H1 (cell line): ENCODE results near the gene CEP104. TPM values are rescaled to one million over a fixed set of nuclear protein-coding genes. Genes with fewer than 3 reads are reported as not detected.

ENCODE experiments used
- BACH1 ChIP-seq: IDR thresholded peaks from 2 replicates; pipeline ENCODE4 v1.6.1; 2012; ENCODE audit warnings: low read length, improper control_type of control experiment
- BCL11A ChIP-seq, 2 experiments: IDR thresholded peaks; one replicate each; pipeline ENCODE4 v1.6.1; 2011; ENCODE audit warnings: low read depth in 2 of 2, low read length in 2 of 2, mild to moderate bottlenecking in 2 of 2
- CEBPB ChIP-seq: IDR thresholded peaks from 2 replicates; pipeline ENCODE4 v1.6.1; 2012; ENCODE audit warnings: low read depth, low read length
- POLR2A ChIP-seq, 2 experiments: IDR thresholded peaks; 1 replicate in 1 of 2; 2 replicates in 1 of 2; pipeline ENCODE4 v1.6.1; 2011; ENCODE audit warnings: low read depth in 2 of 2, low read length in 2 of 2, mild to moderate bottlenecking in 2 of 2; ENCODE audit errors: control extremely low read depth in 1 of 2
- POU5F1 ChIP-seq: IDR thresholded peaks from 2 replicates; pipeline ENCODE4 v1.6.1; 2011; ENCODE audit warnings: low read depth, mild to moderate bottlenecking, low read length, moderate library complexity
- SP2 ChIP-seq: IDR thresholded peaks from 2 replicates; pipeline ENCODE4 v1.6.1; 2012; ENCODE audit warnings: mild to moderate bottlenecking, low read length, inconsistent platforms
- TCF12 ChIP-seq: IDR thresholded peaks from 2 replicates; pipeline ENCODE4 v1.6.1; 2011; ENCODE audit warnings: low read depth, mild to moderate bottlenecking, low read length
- polyA plus RNA-seq, 7 experiments: library from polyadenylated mRNA; depleted of rRNA in 3 of 7; stranded (reverse) in 5 of 7; unstranded in 2 of 7; fragments of >200 nt in 5 of 7; fragments of 200-250 nt in 2 of 7; gene quantifications; 1 replicate in 5 of 7; 2 replicates in 1 of 7; 4 replicates in 1 of 7; pipeline versions ENCODE4 v1.2.1 to v1.2.3, GENCODE V29; 2011 to 2013; ENCODE audit warnings: missing spikeins in 2 of 7, mixed read lengths in 2 of 7
- total RNA-seq: library from RNA; stranded (reverse); fragmentation: NEBNext Ultra II Directional; extraction: Animal tissue kit (Norgen Biotek cat#: 25700); gene quantifications from 2 replicates; pipeline ENCODE4 v1.2.1, GENCODE V29; 2021
- TF ChIP-seq, protein P1 (sequence below): fragments of 300-600 bp; sonication (generic); IDR thresholded peaks from 2 replicates; pipeline ENCODE4 v1.7.1; 2012; ENCODE audit warnings: low read length, moderate library complexity, mild to moderate bottlenecking, inconsistent platforms; ENCODE audit not compliant: insufficient replicate concordance

The CEP104 gene
- total and polyA plus RNA-seq, 2 of the 8 experiments (the other 6 are each of a cell fraction or from before 2014, with no cell fraction given) = 8.0 to 43.9 TPM

DNA sequence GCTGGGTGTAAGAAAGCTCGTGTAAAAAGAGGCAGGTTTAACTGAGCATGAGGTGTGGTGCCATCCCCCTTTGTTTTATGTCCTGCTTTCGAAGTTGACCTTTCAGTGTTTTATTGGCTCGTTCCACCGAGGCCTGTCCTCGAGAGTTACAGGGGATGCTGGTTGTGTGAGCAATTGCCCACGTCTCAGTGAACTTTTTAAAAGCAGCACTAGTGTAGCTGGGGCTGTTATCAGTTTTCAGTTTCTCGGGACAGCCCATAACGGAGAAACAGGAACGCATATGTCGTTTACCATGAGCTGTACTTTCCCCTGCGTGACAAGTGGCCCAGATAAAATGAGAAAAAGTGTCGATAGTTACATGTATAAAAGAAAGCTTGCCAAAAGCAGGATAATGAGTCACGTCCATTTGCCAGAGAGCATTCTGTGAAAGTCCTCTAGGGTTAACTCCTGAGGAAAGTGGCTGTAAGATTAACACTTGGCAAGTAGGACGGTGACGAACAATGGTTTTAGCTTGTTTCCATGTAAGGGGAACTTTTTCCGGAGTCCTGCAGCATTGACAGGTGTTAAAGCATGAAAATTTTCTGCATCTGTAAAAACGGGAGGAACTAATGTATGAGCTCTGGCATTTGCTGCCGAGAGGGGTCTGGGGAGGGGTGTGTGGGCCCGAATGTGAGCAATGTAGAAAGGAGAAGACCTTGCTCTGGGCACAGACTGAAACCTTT, 52.9 kb downstream of the CEP104 start (continued):
- TF ChIP-seq, protein P1, sequence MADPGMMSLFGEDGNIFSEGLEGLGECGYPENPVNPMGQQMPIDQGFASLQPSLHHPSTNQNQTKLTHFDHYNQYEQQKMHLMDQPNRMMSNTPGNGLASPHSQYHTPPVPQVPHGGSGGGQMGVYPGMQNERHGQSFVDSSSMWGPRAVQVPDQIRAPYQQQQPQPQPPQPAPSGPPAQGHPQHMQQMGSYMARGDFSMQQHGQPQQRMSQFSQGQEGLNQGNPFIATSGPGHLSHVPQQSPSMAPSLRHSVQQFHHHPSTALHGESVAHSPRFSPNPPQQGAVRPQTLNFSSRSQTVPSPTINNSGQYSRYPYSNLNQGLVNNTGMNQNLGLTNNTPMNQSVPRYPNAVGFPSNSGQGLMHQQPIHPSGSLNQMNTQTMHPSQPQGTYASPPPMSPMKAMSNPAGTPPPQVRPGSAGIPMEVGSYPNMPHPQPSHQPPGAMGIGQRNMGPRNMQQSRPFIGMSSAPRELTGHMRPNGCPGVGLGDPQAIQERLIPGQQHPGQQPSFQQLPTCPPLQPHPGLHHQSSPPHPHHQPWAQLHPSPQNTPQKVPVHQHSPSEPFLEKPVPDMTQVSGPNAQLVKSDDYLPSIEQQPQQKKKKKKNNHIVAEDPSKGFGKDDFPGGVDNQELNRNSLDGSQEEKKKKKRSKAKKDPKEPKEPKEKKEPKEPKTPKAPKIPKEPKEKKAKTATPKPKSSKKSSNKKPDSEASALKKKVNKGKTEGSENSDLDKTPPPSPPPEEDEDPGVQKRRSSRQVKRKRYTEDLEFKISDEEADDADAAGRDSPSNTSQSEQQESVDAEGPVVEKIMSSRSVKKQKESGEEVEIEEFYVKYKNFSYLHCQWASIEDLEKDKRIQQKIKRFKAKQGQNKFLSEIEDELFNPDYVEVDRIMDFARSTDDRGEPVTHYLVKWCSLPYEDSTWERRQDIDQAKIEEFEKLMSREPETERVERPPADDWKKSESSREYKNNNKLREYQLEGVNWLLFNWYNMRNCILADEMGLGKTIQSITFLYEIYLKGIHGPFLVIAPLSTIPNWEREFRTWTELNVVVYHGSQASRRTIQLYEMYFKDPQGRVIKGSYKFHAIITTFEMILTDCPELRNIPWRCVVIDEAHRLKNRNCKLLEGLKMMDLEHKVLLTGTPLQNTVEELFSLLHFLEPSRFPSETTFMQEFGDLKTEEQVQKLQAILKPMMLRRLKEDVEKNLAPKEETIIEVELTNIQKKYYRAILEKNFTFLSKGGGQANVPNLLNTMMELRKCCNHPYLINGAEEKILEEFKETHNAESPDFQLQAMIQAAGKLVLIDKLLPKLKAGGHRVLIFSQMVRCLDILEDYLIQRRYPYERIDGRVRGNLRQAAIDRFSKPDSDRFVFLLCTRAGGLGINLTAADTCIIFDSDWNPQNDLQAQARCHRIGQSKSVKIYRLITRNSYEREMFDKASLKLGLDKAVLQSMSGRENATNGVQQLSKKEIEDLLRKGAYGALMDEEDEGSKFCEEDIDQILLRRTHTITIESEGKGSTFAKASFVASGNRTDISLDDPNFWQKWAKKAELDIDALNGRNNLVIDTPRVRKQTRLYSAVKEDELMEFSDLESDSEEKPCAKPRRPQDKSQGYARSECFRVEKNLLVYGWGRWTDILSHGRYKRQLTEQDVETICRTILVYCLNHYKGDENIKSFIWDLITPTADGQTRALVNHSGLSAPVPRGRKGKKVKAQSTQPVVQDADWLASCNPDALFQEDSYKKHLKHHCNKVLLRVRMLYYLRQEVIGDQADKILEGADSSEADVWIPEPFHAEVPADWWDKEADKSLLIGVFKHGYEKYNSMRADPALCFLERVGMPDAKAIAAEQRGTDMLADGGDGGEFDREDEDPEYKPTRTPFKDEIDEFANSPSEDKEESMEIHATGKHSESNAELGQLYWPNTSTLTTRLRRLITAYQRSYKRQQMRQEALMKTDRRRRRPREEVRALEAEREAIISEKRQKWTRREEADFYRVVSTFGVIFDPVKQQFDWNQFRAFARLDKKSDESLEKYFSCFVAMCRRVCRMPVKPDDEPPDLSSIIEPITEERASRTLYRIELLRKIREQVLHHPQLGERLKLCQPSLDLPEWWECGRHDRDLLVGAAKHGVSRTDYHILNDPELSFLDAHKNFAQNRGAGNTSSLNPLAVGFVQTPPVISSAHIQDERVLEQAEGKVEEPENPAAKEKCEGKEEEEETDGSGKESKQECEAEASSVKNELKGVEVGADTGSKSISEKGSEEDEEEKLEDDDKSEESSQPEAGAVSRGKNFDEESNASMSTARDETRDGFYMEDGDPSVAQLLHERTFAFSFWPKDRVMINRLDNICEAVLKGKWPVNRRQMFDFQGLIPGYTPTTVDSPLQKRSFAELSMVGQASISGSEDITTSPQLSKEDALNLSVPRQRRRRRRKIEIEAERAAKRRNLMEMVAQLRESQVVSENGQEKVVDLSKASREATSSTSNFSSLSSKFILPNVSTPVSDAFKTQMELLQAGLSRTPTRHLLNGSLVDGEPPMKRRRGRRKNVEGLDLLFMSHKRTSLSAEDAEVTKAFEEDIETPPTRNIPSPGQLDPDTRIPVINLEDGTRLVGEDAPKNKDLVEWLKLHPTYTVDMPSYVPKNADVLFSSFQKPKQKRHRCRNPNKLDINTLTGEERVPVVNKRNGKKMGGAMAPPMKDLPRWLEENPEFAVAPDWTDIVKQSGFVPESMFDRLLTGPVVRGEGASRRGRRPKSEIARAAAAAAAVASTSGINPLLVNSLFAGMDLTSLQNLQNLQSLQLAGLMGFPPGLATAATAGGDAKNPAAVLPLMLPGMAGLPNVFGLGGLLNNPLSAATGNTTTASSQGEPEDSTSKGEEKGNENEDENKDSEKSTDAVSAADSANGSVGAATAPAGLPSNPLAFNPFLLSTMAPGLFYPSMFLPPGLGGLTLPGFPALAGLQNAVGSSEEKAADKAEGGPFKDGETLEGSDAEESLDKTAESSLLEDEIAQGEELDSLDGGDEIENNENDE = no peak
- TF ChIP-seq BCL11A (IDR thresholded peaks at IDR 0.05; ENCODE audit: low read depth in 2 of 2, low read length in 2 of 2) (no peak), BACH1 (no peak), SP2 (no peak), POU5F1 (no peak), POLR2A (IDR thresholded peaks at IDR 0.05; ENCODE audit: control extremely low read depth in 1 of 2, low read depth in 2 of 2, low read length in 2 of 2) (no peak), TCF12 (no peak), CEBPB (no peak)
